Brain microvascular endothelial cell (primary cell): ENCODE results near the gene IL34.
"Not testable (repeated sequence)": the region's sequence is repeated elsewhere in the genome, so short reads cannot be mapped to it uniquely, and the experiment has no call there.

ENCODE experiments used
- DNase-seq: peaks from one replicate; pipeline ENCODE4 v3.0.0-alpha.2; 2020
- H3K27ac ChIP-seq: fragments of 250-450 bp; sonication (Bioruptor Pico); 2 replicates; pipeline ENCODE4 v1.5.1; 2020; ENCODE audit warnings: mild to moderate bottlenecking, moderate library complexity
- H3K27me3 ChIP-seq: fragments of 250-450 bp; sonication (Bioruptor Pico); replicated peaks from 2 replicates; pipeline ENCODE4 v1.5.1; 2020; ENCODE audit warnings: mild to moderate bottlenecking
- H3K36me3 ChIP-seq: fragments of 250-450 bp; sonication (Bioruptor Pico); replicated peaks from 2 replicates; pipeline ENCODE4 v1.5.1; 2020; ENCODE audit warnings: mild to moderate bottlenecking
- H3K4me3 ChIP-seq: 2 replicates; pipeline ENCODE4 v1.5.1; 2011; ENCODE audit warnings: low read depth, mild to moderate bottlenecking, control low read depth, low read length, moderate library complexity
- in situ Hi-C: cut with HindIII; loops from 2 replicates; pipeline ENCODE4 v1.10.0; 2017; ENCODE audit warnings: low sequenced_read_pairs, low pct_ligation_motif_present
- TF ChIP-seq, protein P1 (sequence below): IDR thresholded peaks from 2 replicates; pipeline ENCODE4 v1.5.1; 2011; ENCODE audit warnings: low read depth, mild to moderate bottlenecking, moderate library complexity, low read length, control low read depth, inconsistent platforms; ENCODE audit errors: missing control alignments

IL34 gene

DNA sequence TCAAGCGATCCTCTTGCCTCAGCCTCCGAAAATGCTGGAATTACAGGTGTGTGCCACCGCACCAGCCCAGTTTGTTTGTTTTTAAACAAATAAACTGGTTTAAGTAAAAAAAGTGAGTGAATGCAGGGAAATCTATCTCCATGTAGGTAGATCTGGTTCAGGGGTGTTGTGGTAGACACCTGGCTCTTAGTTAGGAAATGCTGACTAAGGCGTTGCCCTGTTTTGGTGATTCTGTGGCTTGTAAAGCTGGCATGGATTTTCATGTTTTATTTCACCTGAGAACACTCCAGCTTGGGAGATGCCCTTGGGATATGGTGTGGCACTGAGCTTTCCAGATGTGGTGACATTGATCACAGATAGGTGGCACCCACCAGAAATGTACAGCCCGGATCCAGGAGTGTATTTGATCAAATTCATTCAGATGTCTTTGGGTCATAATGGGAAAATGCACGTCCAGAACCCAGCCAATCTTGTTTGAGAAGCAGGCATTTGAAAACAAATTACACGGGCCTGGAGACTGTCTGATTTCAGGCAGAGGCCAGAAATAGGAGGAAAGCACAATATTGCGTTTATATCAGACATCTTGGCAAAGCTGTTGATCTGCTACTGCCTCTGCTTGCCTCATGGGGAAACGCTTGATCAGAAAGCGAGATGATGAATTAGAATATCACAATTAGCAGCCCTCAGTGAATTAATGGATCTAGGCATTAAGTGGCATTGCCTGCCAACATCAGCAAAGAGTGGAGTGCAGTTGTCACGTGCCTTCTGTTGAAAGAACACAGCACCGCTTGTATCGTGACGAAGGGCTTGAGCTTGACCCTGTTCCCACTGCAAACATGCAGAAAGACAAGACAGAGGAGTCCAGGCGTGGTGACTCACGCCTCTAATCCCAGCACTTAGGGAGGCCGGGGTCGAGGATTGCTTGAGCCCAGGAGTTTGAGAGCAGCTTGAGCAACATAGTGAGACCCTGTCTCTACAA, 7.3 kb upstream of the IL34 start:
- peak; percentile 92 for DNase-seq
- TF ChIP-seq, protein P1, sequence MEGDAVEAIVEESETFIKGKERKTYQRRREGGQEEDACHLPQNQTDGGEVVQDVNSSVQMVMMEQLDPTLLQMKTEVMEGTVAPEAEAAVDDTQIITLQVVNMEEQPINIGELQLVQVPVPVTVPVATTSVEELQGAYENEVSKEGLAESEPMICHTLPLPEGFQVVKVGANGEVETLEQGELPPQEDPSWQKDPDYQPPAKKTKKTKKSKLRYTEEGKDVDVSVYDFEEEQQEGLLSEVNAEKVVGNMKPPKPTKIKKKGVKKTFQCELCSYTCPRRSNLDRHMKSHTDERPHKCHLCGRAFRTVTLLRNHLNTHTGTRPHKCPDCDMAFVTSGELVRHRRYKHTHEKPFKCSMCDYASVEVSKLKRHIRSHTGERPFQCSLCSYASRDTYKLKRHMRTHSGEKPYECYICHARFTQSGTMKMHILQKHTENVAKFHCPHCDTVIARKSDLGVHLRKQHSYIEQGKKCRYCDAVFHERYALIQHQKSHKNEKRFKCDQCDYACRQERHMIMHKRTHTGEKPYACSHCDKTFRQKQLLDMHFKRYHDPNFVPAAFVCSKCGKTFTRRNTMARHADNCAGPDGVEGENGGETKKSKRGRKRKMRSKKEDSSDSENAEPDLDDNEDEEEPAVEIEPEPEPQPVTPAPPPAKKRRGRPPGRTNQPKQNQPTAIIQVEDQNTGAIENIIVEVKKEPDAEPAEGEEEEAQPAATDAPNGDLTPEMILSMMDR = peak; percentile 14
- Histone ChIP-seq H3K36me3 (no peaks in the 10 kb centered on the region), H3K27me3 (no peaks in the 10 kb centered on the region), H3K27ac (peak overlapping the region; percentile 76), H3K4me3 (no peak overlapping the region)
- in situ Hi-C loops = no loop called here

DNA sequence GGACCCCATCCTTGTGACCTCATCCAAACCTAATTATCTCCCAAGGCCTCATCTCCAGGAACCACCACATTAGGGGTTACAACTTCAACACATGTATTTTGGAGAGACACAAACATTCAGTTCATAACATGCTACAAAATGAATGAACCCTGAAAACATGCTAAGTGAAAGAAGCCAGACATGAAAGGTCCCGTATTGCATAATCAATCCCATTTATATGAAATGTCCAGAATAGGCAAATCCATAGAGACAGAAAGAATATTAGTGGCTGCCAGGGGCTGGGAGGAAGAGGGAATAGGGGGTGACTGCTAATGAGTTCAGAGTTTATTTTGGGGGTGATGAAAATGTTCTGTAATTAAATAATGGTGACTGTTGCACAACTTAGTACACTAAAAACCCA, 3.7 kb upstream of the IL34 start:
- TF ChIP-seq, protein P1 = no peak
- Histone ChIP-seq H3K36me3 (no peaks in the 10 kb centered on the region), H3K4me3 (no peak overlapping the region), H3K27me3 (no peaks in the 10 kb centered on the region), H3K27ac (no peak overlapping the region)
- DNase-seq = no peak
- in situ Hi-C loops = no loop called here

GRCh38 chr16:70643264-70643663, 3.1 kb upstream of the IL34 start:
- H3K36me3 ChIP-seq, H3K4me3 ChIP-seq, in situ Hi-C loops, H3K27ac ChIP-seq, DNase-seq, H3K27me3 ChIP-seq: not testable (repeated sequence)

- Histone ChIP-seq H3K27me3 (no peaks in the 10 kb centered on the region), H3K4me3 (no peak overlapping the region), H3K36me3 (no peaks in the 10 kb centered on the region), H3K27ac (no peak overlapping the region)
- DNase-seq = no peak
- in situ Hi-C loops = no loop called here
- TF ChIP-seq, protein P1 = no peak
Observed at GRCh38 chr16:70644763-70645597, 1.4 kb upstream of the IL34 start.

DNA sequence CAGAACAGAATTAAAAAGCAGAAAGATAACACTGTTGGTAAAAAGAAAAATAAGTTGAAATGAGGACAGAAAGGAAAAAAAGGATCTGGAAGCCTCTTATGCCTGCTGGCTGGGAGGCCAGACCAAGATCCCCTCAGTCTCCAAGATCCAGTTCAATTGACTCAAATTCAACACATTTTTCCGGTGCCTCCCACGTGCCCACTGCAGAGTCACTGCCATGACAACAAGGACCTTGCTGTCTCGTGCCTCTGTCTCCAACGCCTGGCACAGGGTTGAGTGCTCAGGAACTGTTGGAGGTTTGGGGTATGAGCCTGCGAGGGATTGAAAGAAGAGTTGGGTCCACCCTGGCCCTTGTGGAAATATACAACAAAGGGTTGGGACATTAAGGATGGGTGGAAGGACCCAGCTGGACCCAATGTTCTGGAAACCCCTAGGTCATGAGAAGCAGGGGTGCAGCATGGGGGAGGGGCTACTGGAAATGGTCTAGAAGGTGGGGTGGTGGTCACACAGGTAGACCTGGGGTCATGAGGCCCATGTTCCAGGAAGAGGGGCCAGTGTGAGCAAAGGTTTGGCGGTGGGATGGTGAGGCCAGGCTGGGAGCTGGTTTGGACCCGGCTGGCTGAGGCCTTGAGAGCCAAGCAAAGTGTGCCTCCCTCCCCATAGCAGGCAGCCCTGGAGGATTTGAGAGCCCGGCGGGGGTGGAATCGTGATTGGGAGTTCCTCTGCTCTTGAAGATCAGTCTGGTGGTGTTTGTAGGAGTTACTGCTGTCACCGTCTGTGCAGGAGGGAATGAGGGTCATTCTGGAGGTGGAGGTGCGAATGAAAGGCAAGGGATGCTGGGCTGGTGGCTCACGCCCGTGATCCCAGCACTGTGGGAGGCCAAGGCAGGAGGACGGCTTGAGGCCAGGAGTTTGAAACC, 1.3 kb downstream of the IL34 start:
- no peak for DNase-seq
- H3K36me3 ChIP-seq = no peaks in the 10 kb centered on the region
- in situ Hi-C loops = no loop called here
- no peaks in the 10 kb centered on the region for H3K27me3 ChIP-seq
- TF ChIP-seq, protein P1 = no peak
- peak overlapping the region; percentile 47 for H3K27ac ChIP-seq
- H3K4me3 ChIP-seq = no peak overlapping the region
